ENCODE data around the gene CACTIN.
"Not testable (repeated sequence)": the region's sequence is repeated elsewhere in the genome, so short reads cannot be mapped to it uniquely, and the experiment has no call there.

GRCh38 chr19:3581792-3582191 lies 44.8 kb downstream of the CACTIN start:
- not testable (repeated sequence) for TF ChIP-seq CTCF (optimal IDR thresholded peaks at IDR 0.05 in 1 of 3, IDR thresholded peaks at IDR 0.05 in 1 of 3, conservative IDR thresholded peaks at IDR 0.05 in 1 of 3; ENCODE audit: extremely low read depth in 1 of 3, insufficient read depth in 2 of 3, low read length in 3 of 3); EZH2 (IDR thresholded peaks at IDR 0.05; ENCODE audit: low read length)
